Panc1 (cell line): ENCODE data around the gene TNRC6A. TPM values are rescaled to one million over a fixed set of nuclear protein-coding genes. Genes with fewer than 3 reads are reported as not detected.

ENCODE experiments used
- ATAC-seq: fragments of 200-7000 bp; cut with Tn5 transposase; 2 replicates; pipeline ENCODE4 v1.9.1; 2020; ENCODE audit warnings: mild to moderate bottlenecking, moderate library complexity
- BruUV-seq: library from RNA; stranded (reverse); fragments of 400-500 nt; replicated peaks from 2 replicates; lab custom pipeline; 2021; lab: Mats Ljungman, UMichigan
- CTCF ChIA-PET: fragments of 300-600 bp; sonication (Branson Sonifier 250); formaldehyde crosslinking; loops from one replicate; lab custom pipeline; 2022; ENCODE audit warnings: antibody characterized with exemption; lab: Charles Lee
- POLR2A ChIA-PET: fragments of 300-600 bp; sonication (Branson Sonifier 250); formaldehyde crosslinking; loops from one replicate; lab custom pipeline; 2022; ENCODE audit warnings: antibody characterized with exemption; lab: Charles Lee
- DNase-seq: peaks from one replicate; pipeline ENCODE4 v3.0.0-alpha.2; 2010; ENCODE audit warnings: low read depth, low spot score
- H3K27ac ChIP-seq: 2 replicates; pipeline ENCODE4 v1.5.1; 2011; ENCODE audit warnings: mild to moderate bottlenecking, low read length, inconsistent platforms
- H3K27me3 ChIP-seq: fragments of 200-500 bp; sonication (Bioruptor generic); 2 replicates; pipeline ENCODE4 v1.6.0; 2014; ENCODE audit warnings: low read length, inconsistent platforms; ENCODE audit not compliant: control insufficient read depth, insufficient read depth
- H3K36me3 ChIP-seq: fragments of 200-500 bp; sonication (Bioruptor generic); 2 replicates; pipeline ENCODE4 v1.5.1; 2014; ENCODE audit warnings: inconsistent platforms, mild to moderate bottlenecking, low read length, moderate library complexity; ENCODE audit not compliant: control insufficient read depth, insufficient read depth
- H3K4me1 ChIP-seq: 2 replicates; pipeline ENCODE4 v1.5.1; 2011; ENCODE audit warnings: inconsistent platforms, mild to moderate bottlenecking, low read length, moderate library complexity; ENCODE audit not compliant: control insufficient read depth, insufficient read depth
- H3K4me3 ChIP-seq, 2 experiments: 2 replicates each; pipeline ENCODE4 v1.5.1; 2011 to 2012; ENCODE audit warnings: low read depth in 2 of 2, low read length in 2 of 2, mild to moderate bottlenecking in 2 of 2, inconsistent platforms in 1 of 2, moderate library complexity in 1 of 2
- H3K9me3 ChIP-seq: fragments of 200-500 bp; sonication (Bioruptor generic); 2 replicates; pipeline ENCODE4 v1.5.1; 2014; ENCODE audit warnings: low read depth, mild to moderate bottlenecking, inconsistent platforms, low read length, moderate library complexity; ENCODE audit not compliant: control insufficient read depth, insufficient read depth
- CTCF ChIP-seq: fragments of 450-650 bp; IDR thresholded peaks from 2 replicates; pipeline ENCODE4 v1.5.1; 2017; ENCODE audit warnings: mild to moderate bottlenecking
- POLR2AphosphoS5 ChIP-seq: IDR thresholded peaks from 2 replicates; pipeline ENCODE4 v1.6.1; 2012; ENCODE audit warnings: mild to moderate bottlenecking, low read depth, low read length, moderate library complexity
- SIN3A ChIP-seq: IDR thresholded peaks from 2 replicates; pipeline ENCODE4 v1.6.1; 2012; ENCODE audit warnings: low read depth, mild to moderate bottlenecking, low read length, moderate library complexity, borderline replicate concordance; ENCODE audit not compliant: insufficient read depth
- TCF7L2 ChIP-seq: IDR thresholded peaks from 2 replicates; pipeline ENCODE4 v1.6.1; 2011; ENCODE audit warnings: mild to moderate bottlenecking, low read depth, low read length, inconsistent platforms
- in situ Hi-C: cut with HindIII; loops from 2 replicates; pipeline ENCODE4 v1.10.0; 2016; ENCODE audit warnings: low sequenced_read_pairs, low pct_unique_long_range_greater_than_20kb
- intact Hi-C: fragments of 100-400 bp; cut with micrococcal nuclease; formaldehyde crosslinking; loops from one replicate; pipeline ENCODE4 v1.10.0; 2022; ENCODE audit not compliant: unreplicated experiment
- total RNA-seq: library from RNA; stranded (reverse); gene quantifications from one replicate; pipeline ENCODE4 v1.2.1, GENCODE V29; 2021; ENCODE audit not compliant: unreplicated experiment
- TF ChIP-seq, protein P1 (sequence below), 2 experiments: IDR thresholded peaks; 2 replicates each; pipeline ENCODE4 v1.6.1; 2011 to 2012; ENCODE audit warnings: low read depth in 2 of 2, control low read depth in 1 of 2, low read length in 1 of 2, mild to moderate bottlenecking in 1 of 2, moderate library complexity in 1 of 2; ENCODE audit not compliant: insufficient read depth in 1 of 2

Gene TNRC6A
- total RNA-seq, 1 experiment from 2014 or later: 53.6 TPM

DNA sequence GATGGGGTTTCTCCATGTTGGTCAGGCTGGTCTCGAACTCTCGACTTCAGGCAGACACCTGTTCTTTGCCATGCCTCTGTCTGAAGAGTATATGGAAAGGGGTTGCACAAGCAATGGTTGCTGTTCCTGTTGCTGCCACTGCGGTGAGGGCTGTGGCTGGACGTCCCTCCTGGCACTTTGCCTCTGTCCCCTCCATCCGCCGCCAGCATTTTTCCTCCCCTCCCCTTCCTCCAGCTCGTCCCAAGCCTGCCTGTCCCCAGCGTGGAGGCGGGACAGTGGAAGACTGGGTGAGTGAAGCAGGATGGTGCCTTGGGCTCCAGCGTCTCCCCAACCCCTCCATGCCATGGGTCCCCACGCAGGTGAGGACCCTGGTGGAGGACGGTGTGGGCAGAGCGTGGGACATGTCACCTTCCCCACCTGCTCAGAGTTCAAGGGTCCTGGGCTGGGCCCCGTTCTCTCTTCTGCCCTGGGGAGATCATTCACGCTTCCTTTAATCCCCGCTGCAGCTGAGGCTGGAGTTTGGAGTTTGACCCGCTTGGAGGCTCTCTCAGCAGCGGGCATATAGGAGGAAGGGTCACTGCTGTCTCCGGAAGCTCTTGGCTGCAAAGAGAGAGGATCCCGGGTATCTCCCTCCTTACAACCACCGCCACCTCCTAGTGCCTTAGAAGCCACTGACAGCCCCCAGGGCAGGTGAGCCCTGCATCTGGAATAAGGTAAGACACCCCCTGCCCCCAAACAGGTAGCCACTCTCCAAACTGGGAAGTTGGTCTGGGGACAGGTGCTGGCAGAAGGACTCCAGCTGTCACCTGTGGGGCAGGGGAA, 116.5 kb downstream of the TNRC6A start, which contains the start of gene SLC5A11:
Gene SLC5A11, plus strand, starts transcription at position 238 of the 822 bp plus-strand sequence. CDS start 12,681 bp downstream, outside the sequence.
- no peak for ATAC-seq
- no peak within 1 kb of the TSS for H3K4me3 ChIP-seq
- no peak for TF ChIP-seq POLR2AphosphoS5
- TF ChIP-seq TCF7L2: no peak
- TF ChIP-seq, protein P1, sequence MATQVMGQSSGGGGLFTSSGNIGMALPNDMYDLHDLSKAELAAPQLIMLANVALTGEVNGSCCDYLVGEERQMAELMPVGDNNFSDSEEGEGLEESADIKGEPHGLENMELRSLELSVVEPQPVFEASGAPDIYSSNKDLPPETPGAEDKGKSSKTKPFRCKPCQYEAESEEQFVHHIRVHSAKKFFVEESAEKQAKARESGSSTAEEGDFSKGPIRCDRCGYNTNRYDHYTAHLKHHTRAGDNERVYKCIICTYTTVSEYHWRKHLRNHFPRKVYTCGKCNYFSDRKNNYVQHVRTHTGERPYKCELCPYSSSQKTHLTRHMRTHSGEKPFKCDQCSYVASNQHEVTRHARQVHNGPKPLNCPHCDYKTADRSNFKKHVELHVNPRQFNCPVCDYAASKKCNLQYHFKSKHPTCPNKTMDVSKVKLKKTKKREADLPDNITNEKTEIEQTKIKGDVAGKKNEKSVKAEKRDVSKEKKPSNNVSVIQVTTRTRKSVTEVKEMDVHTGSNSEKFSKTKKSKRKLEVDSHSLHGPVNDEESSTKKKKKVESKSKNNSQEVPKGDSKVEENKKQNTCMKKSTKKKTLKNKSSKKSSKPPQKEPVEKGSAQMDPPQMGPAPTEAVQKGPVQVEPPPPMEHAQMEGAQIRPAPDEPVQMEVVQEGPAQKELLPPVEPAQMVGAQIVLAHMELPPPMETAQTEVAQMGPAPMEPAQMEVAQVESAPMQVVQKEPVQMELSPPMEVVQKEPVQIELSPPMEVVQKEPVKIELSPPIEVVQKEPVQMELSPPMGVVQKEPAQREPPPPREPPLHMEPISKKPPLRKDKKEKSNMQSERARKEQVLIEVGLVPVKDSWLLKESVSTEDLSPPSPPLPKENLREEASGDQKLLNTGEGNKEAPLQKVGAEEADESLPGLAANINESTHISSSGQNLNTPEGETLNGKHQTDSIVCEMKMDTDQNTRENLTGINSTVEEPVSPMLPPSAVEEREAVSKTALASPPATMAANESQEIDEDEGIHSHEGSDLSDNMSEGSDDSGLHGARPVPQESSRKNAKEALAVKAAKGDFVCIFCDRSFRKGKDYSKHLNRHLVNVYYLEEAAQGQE (IDR thresholded peaks at IDR 0.05; ENCODE audit: insufficient read depth in 1 of 2, low read depth in 2 of 2, low read length in 1 of 2): no peak
- TF ChIP-seq CTCF: no peak
- TF ChIP-seq SIN3A: no peak
- no peak for DNase-seq
- peaks cover 13% of the 10 kb centered on the region for H3K4me1 ChIP-seq
- CTCF ChIA-PET: no interaction called here
- no TSS peak for BruUV-seq
- no peaks in the 10 kb centered on the region for H3K36me3 ChIP-seq
- in situ Hi-C loops (no loop called here), intact Hi-C loops (no loop called here)
- no peaks in the 10 kb centered on the region for H3K9me3 ChIP-seq
- no peaks in the 10 kb centered on the region for H3K27me3 ChIP-seq
- H3K27ac ChIP-seq: peak within 1 kb of the TSS; percentile 30; the same call in 1 of the 2 replicates
- POLR2A ChIA-PET: interaction anchor here (0.6 kb wide), 1 partner anchor 145 kb away, joined by 3 read pairs; no protein-coding TSS in a partner anchor

- ChIA-PET POLR2A (interaction anchor here (0.6 kb wide), 1 partner anchor 144 kb away, joined by 3 read pairs; no protein-coding TSS in a partner anchor), CTCF (no interaction called here)
- no peaks in the 10 kb centered on the region for H3K9me3 ChIP-seq
- DNase-seq (no peak), ATAC-seq (no peak)
- in situ Hi-C loops (no loop called here), intact Hi-C loops (no loop called here)
- H3K27me3 ChIP-seq: no peaks in the 10 kb centered on the region
- no peak overlapping the region for H3K4me3 ChIP-seq
- H3K36me3 ChIP-seq: no peaks in the 10 kb centered on the region
- no TSS peak for BruUV-seq
- TF ChIP-seq SIN3A (no peak), CTCF (no peak), POLR2AphosphoS5 (no peak), TCF7L2 (no peak)
- TF ChIP-seq, protein P1 (IDR thresholded peaks at IDR 0.05; ENCODE audit: insufficient read depth in 1 of 2, low read depth in 2 of 2, low read length in 1 of 2): no peak
- peaks cover 12% of the 10 kb centered on the region for H3K4me1 ChIP-seq
- no peak overlapping the region for H3K27ac ChIP-seq
Observed at GRCh38 chr16:24846548-24847357, 117.3 kb downstream of the TNRC6A start.
